HG02588 (cell line): Measurements from ENCODE around the gene CCL1.

Experiments used
- ATAC-seq: cut with Tn5 transposase; IDR thresholded peaks from one replicate; pipeline ENCODE4 v1.9.1; 2021; ENCODE audit warnings: mild to moderate bottlenecking, moderate library complexity; ENCODE audit not compliant: unreplicated experiment

Gene CCL1

DNA sequence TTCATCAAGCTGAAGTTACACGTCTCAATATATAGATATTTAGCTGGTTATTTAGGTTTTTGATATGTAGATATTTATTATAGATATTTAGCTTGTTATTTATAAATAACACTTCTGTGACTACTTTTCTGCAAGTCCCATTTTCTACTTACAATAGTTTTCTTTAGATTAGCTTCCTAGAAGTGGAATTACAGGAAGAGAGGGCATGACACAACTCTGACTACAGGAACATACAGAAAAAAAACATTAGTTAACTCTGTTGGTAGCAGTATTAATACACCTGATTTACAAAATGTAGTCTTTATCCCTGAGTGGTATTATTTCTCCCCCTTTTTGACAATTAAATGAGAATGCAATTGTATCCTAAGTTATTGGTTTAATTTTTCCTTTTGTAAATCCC is 21.2 kb upstream of the CCL1 start:
- ATAC-seq: no peak

DNA sequence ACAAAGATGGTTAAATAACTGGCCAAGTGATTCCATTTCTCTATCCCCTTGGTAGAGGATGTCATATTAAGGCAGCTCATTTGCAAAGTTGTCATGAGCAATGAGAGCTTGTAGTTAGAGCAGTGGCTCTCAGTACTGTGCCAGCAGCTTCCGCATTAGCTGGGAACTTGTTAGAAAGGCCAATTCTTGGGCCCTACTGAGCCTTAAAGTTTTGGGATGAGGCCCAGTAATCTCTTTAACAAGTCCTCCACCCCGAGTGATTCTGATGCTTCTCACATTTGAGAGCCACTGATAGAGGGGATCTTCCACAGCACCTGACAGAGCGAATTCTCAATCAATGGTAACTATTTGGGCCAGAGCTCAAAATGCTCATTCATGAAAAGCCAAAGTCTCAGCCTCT is 20.2 kb upstream of the CCL1 start:
- ATAC-seq: no peak

DNA sequence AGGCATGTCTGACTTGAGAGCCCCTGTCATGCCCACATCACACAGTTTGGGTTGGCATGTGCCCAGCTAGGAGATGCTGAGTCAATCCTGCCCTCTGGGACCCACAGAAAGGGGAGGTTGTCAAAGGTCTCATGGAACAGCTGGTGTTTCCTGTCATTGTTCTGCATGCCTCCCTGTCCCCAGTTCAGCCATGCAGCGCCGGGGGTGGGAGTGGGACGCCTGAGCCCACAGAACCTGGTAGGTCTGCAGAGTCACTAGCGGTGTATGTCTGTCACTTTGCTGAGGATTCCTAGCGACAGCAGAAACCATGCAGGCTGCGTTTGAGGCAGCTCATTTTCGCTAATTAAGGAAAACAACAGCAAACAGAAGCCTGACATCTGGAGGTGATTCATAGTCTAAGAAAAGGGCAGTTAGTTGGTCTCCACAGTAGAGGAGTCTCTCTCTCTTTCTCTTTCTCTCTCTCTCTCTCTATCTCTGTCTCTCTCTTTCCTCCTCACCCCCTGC is 19.6 kb upstream of the CCL1 start:
- no peak for ATAC-seq

DNA sequence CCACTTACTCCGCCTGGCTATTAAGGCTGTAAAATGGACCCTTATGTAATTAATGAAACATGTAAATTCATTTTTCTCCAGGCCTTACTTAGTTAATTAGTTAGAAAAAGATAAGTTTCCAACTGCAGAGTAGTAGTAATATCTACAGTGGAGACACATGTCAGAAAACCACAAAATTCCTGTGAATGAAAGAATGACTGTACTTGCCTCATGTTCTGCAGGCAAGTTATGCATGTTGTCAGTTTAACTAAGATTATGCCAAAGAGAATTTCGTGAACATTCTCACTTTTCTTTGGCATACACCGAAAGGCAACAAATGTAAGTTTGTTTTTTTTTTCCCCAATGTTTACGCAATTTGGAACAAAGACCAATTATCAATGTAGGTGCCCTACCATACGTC is 16.8 kb upstream of the CCL1 start:
- no peak for ATAC-seq

DNA sequence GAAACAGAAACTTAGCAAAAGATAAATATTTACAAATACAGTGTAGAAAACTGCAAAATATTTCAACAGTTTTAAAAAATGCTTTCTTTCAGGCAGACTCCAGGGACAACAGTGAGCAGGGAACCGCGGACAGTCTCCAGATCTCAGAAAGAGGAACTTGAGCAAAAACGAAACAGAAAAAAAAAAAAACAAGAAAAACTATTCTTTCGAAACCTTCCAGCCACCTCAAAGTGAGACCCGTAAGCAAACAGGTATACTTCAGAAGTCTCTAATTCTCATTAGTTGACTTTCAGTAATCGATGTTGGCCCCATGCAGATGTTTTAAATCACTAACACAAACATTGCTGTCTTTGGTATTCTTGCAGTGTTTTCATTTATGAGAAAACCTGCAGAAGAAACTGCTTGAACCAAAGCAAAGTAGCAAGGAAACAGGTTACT is 15.7 kb upstream of the CCL1 start:
- ATAC-seq: peak; percentile 73

DNA sequence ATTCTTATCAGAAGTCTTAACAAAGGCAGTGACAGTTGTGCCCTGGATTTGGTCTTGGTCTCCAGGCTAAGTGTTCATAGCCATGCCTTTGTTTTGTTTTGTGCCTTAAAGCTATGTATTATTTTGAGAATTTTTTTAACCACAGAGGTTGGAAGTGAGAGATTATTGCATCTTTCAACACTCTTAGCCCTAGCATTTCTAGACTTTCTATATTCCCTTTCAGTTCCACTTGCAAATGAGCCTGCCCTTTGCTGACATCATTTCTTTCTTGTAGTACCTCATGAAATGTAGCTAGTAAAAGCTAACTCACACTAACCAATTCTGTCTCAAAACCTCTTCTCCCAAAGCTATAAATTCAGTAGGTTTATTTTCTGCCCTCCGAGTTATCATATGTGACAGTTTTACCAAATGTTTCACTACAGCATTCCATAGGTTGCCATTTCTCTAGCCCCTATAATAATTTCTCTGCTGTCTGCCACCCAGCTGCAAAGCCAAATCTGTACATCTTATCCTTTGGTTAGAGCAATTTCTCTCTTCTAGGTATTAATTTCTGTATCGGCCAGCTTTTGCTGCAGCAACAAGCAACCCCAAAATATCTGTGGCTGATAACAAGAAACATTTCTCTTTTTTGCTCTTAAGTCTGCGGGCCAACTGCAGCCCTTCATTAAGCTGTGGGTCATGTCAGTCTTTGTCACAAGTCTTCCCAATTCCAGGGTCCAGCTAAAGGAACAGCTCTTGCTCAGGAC is 14.2 kb upstream of the CCL1 start:
- peak; percentile 54 for ATAC-seq

DNA sequence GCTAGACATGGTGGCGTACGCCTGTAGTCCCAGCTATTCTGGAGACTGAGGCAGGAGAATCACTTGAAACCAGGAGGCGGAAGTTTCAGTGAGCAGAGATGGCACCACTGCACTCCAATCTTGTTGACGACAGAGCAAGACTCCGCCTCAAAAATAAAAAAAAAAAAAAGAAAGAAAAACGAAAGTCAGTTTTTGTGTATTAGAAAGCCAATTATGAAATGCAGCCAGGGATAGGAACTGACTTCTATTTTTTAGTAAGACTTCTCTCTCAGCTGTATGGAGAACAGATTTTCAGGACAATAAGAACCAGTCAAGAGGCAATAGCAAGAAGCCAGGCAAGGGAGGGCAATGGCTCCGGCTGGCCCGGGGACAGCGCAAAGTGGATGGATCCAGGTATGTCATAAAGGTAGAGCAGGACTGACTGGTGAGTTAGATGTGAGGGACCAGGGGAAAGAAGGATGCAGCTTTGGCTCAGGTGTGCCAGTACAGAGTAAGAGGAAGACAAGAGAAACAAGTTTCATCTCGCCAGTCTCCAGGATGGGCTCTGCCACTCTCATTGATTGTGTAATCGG is 12.5 kb upstream of the CCL1 start:
- no peak for ATAC-seq

DNA sequence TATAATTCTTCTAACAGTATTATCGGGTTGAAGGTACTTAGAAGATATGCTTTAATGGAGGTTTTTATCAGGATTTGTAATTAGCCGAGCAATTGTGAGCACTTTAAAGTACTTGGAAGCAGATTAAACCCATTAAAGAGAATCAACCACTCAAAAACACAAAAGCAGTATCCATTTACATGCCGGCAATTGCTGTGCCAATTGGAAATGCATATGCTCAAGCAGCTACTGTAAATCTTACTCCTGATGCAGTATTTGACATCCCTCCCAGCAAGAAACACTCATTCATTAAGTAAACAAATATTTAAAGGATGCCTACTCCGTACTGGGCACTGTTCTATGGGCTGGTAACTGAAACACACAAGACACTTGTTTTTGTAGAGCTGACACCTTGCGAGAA is 11.4 kb upstream of the CCL1 start:
- ATAC-seq: no peak

DNA sequence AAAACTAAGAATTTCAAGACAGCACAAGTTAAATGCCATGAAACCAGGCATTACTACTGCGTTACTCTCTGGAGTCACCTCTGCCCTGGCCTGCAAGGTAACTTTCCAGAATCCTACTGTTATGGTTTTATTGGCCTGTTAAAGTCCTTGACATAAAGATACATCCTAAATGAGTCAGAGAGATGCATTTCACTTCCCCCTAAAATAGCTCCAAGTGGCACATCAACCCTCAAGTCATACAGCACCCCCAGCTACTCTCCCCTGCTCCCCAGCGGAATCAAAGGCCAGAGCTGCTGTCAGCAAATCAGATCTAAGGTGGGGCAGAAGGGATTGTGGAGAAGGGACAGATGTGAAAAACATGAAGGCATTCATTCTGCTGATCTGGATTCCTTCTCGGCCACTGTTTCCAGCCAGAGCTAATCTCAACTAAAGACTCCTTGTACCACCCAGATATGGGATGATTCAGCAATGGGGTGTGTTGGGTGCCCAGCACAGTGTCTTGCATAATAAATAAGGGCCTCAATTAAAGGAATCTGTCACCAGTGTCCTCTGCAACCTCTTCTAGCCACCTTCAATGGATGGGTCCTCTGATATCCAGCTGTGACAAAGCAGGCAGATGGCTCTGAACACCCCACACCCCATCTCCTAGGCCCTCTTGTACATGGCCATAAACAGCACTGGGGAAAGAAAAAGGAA is 8.5 kb upstream of the CCL1 start:
- ATAC-seq: no peak

DNA sequence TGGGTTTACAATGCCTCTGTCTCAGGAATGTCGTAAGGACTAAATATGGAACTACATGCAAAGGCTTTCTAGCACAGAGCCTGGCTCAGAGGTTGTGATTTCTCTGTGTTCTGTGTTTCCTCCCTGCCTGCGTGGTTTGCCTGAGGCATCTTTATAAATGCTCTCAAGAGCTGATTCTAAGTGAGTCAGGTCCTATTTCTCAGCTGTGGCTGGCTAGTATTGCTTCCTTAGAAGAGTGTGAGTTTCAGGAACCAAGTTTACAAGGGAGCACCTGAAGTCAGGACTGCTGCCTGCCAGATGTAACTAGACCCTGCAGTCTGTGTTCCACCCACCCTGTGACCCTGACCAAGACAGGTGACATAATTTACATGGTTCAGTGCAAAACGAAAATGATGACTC is 8.0 kb upstream of the CCL1 start:
- no peak for ATAC-seq

DNA sequence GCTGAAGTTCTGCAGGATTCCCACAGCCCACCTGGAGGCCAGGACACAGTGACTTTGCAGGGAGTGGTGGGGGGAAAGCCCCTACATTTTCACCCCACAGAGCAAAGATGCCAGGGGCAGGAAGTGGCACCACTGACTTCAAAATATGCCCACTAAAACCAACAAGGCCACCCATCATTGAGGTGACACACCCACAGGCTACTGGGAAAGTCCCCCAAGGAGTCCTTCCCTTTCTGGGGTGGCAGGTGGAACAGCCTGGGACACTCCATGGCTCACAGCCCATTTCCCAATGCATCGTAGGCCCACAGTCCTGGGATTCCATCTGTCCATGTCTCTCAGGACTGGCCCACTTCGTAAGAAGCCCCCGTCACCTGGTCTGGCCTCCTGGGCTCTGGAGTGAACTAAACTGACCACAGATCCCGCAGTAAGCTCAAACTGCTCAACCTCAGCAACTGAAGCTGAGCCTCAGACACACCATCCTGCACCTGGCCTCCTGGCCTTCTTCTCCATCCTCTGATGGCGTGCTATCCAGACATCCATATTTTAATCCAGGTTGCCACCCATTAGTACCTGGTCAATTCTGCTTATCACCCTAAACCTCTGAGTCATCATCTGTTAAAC is 7.5 kb upstream of the CCL1 start:
- no peak for ATAC-seq

DNA sequence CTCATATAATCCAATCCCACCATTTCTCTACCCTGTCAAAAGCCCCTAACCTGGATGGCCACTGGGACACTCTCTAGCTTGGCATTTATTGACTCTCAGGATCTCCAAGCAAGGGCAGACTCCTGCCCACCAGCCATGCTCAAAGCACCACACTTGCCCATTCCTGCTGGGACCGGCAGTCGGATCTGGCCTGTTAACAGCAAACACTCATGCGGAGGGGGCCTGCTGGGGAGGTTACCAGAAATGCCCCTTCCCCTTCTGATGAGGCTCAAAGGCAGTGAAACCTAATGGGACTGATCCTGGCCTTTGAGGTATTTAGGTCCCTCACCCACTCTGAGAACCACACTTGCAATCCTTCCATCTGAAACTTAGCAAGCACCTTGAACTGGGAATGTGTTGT is 6.5 kb upstream of the CCL1 start:
- ATAC-seq: no peak

DNA sequence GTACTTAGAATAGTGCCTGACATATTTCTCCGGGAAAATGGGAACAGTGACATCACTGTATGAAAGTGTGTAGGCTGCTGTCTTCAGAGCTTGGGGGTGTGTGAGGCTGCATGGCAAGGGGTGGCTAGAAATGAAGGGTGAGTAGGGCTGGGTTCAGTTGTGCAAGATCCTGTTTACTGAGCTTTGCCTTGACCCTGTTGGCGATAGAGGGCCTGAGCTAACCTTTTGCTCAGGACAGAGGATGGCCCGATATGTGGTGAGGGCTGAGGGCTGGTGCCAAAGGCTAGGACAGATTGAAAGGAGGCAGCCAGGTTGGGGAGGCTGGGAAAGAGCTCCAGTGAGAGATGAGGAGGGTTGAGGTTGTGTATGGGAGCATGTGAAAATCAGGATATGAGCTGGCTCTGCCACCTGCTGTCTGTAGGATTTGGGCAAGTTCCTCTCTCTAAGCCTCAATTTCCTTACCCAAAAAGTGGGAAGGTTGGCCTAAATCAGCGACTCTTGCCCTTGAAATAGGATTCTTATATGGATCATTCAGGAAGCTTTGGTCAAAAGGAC is 6.0 kb upstream of the CCL1 start:
- no peak for ATAC-seq

DNA sequence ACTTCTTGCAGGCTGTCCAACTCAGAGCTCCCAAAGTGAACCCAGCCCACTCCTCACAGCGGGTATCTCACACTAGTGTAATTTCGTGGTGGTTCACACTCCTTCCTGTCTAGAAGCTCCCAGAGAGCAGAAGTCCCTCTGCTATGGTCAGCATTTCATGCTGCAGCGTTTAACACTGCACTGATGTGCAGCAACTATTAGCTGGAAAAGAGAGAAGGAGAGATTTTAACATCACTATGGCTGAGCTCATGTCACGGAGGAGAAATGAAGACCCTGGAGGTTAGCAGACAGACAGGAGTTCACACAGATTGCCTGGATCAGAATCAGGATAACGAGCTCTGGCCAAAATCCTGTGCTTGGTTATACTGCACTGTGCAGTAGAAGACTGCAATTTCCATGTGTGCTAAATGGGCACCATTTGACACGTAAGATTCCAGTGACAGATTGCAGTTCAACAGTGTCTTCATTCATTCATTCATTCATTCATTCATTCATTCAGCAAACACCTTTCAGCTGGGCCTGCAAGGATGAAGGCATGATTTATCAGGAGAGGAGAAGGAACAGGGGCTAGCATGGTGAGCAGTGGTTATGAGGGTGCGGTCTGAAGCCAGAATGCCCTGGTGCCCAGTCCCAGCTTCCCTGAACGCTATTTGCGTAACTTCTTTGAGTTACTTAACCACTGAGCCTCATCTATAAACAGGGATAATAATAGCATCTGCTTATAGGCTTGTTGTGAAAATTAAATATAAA is 5.3 kb upstream of the CCL1 start:
- no peak for ATAC-seq

DNA sequence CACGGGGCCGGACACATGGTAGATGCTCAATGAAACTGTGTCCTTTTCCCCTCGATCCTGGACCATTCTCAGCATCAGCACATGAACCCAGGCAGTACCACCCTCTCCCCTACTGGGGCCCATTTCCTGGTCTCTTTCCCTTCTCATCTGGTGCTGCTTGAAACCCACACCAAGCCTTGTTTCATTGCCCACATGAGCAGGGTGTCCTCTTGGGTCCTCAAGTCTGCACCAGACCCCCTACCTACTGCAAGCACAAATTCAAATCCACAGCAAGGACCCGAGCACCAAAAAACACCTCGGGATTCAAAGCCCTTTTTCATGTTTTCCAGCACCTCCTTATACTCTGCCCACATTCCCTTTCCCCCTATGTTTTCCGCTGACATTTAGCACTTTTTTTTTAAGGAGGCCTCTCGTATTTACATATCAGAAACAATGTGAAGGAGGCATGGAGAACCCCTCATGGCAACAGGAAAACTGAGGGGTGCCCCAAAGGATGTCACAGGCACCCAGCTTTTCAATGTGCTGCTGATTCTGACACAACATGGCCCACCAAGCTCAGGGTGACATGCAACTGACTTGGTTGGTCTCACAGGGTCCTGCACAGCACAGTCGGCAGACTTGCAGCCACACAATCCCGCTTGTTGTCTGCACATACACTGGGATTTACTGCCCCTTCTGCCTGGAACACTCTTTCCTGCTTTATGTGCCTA is 4.6 kb upstream of the CCL1 start:
- no peak for ATAC-seq

DNA sequence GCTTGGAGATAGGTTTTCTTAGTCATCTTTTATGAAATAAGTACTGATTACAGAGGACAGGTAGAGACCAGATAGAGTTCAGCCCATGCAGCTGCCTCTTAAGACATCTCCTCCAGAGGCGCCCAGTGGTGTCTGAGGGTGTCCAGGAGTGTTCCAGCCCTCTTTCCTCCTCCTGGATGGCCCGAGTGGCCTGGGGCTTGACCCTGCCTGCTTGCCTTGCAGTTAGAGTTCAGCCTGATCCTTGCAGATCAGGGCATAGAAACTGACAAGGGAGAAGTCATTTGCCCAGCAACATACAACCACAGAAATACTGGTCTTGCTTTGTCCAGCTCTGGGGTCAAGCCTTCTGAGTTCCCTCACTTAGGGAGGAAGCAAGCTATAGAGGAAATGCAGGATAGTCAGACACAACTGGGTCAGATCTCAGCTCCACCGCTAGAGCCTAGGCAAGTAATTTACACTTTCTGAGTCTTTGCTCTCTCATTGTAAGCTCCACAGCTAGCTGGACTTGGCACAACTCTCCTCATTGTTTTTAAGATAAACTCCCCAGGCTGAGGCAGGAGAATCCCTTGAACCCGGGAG is 3.6 kb upstream of the CCL1 start:
- ATAC-seq: no peak

DNA sequence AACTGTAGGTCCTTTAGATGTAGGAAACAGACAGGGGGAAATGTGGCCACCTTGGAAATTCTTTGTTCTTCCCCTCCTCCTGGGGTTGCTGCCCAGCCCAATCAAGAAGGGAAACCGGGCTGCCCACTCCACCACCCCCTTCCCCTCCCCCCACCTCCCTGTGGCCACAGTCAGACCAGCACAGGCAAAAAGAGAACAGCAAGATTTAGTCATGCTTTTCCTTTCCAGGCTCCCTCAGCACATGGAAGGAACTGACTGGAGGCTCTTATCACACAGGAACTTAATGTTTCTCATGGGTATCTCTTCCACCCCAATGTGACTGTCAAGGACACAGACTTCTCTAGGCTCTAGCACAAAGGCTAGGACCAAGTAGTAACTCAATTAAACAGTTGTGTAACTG is 3.0 kb upstream of the CCL1 start:
- ATAC-seq: no peak

DNA sequence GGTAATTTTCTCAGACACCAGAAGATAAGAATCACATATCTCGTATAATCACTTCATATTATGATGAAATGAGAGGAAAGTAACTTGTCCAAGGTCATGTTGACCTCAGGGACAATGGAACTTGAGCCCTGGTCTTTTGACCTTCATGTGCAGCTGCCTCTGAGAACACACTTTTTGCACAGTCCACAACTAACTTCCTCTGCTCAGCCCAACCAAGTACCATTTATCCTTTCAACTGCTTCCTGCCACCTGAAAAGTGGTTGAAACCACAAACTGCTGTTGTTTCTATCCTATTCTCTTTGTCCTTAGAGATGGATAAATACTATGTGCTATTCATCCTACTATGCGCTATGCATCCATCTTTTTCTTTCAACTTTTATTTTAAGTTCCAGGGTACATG is 2.3 kb upstream of the CCL1 start:
- ATAC-seq: no peak

DNA sequence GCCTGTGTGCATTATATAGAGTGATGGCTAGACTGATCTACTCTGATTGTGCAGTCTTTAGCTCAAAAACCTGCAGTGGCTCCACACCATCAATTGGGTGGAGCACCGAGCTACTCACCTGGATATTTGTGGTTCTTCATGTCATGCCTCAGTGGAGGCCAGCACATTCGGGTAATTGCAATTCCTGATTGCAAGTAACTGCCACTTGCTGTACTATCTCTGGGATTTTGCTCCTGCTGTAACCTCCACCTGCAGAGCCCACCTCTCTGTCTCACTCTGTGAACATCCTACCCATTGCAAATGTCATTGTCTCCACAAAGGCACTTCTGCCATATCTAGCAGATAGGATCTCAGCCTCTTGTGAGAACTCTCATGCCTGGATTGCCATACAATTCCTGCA is 1.7 kb upstream of the CCL1 start:
- no peak for ATAC-seq
